H9 (cell line): ENCODE results near the gene DAZAP1. TPM values are rescaled to one million over a fixed set of nuclear protein-coding genes. Genes with fewer than 3 reads are reported as not detected.
A peak's percentile ranks its signal among the peaks of the same experiment; 100 is the strongest.

ENCODE experiments used
- DNase-seq: peaks from one replicate; pipeline ENCODE4 v3.0.0-alpha.2; 2017
- H2AFZ ChIP-seq: one replicate; pipeline ENCODE4 v1.6.1; 2013; ENCODE audit warnings: mild to moderate bottlenecking, low read length, control low read depth, moderate library complexity
- H2AK5ac ChIP-seq: 2 replicates; pipeline ENCODE4 v1.6.1; 2013; ENCODE audit warnings: low read length, control low read depth, mixed read lengths; ENCODE audit not compliant: insufficient read length
- H2BK120ac ChIP-seq: one replicate; pipeline ENCODE4 v1.6.1; 2013; ENCODE audit warnings: low read depth, mild to moderate bottlenecking, low read length, control low read depth, inconsistent platforms; ENCODE audit not compliant: poor library complexity, severe bottlenecking
- H2BK12ac ChIP-seq: 2 replicates; pipeline ENCODE4 v1.6.1; 2013; ENCODE audit warnings: low read length, control low read depth, mixed read lengths, low read depth; ENCODE audit not compliant: insufficient read length
- H2BK15ac ChIP-seq: 2 replicates; pipeline ENCODE4 v1.6.1; 2013; ENCODE audit warnings: low read depth, low read length, control low read depth
- H2BK20ac ChIP-seq: one replicate; pipeline ENCODE4 v1.6.1; 2013; ENCODE audit warnings: low read depth, mild to moderate bottlenecking, low read length, control low read depth, inconsistent platforms; ENCODE audit not compliant: poor library complexity, severe bottlenecking
- H2BK5ac ChIP-seq: 2 replicates; pipeline ENCODE4 v1.6.1; 2013; ENCODE audit warnings: low read length, control low read depth, mixed read lengths; ENCODE audit not compliant: insufficient read length
- H3K14ac ChIP-seq: 2 replicates; pipeline ENCODE4 v1.6.1; 2013; ENCODE audit warnings: low read length, control low read depth; ENCODE audit not compliant: insufficient read depth
- H3K18ac ChIP-seq: 2 replicates; pipeline ENCODE4 v1.6.1; 2013; ENCODE audit warnings: low read depth, mild to moderate bottlenecking, mixed read lengths, low read length, control low read depth; ENCODE audit not compliant: insufficient read length
- H3K23ac ChIP-seq: 2 replicates; pipeline ENCODE4 v1.6.1; 2013; ENCODE audit warnings: low read length, control low read depth, mixed read lengths, low read depth; ENCODE audit not compliant: insufficient read length
- H3K23me2 ChIP-seq: 2 replicates; pipeline ENCODE4 v1.6.1; 2013; ENCODE audit warnings: low read depth, mild to moderate bottlenecking, mixed read lengths, low read length, control low read depth; ENCODE audit not compliant: insufficient read length, poor library complexity, severe bottlenecking
- H3K27ac ChIP-seq: 2 replicates; pipeline ENCODE4 v1.5.1; 2013; ENCODE audit warnings: low read length, control low read depth, mixed read lengths, low read depth; ENCODE audit not compliant: insufficient read length
- H3K27me3 ChIP-seq: 2 replicates; pipeline ENCODE4 v1.6.1; 2013; ENCODE audit warnings: low read length, control low read depth, inconsistent platforms; ENCODE audit not compliant: insufficient read depth
- H3K4ac ChIP-seq: 2 replicates; pipeline ENCODE4 v1.6.1; 2013; ENCODE audit warnings: low read depth, mild to moderate bottlenecking, control low read depth, inconsistent platforms, low read length, moderate library complexity
- H3K4me1 ChIP-seq: 2 replicates; pipeline ENCODE4 v1.6.1; 2013; ENCODE audit warnings: low read length, control low read depth, inconsistent platforms; ENCODE audit not compliant: insufficient read depth
- H3K4me2 ChIP-seq: 2 replicates; pipeline ENCODE4 v1.6.1; 2013; ENCODE audit warnings: low read length, control low read depth, mixed read lengths; ENCODE audit not compliant: insufficient read length, insufficient read depth
- H3K56ac ChIP-seq: 2 replicates; pipeline ENCODE4 v1.6.1; 2013; ENCODE audit warnings: low read depth, mild to moderate bottlenecking, mixed read lengths, low read length, control low read depth; ENCODE audit not compliant: insufficient read length
- H3K79me1 ChIP-seq: 2 replicates; pipeline ENCODE4 v1.6.1; 2013; ENCODE audit warnings: low read depth, mild to moderate bottlenecking, moderate library complexity, low read length, control low read depth, inconsistent platforms; ENCODE audit not compliant: insufficient read depth, poor library complexity, severe bottlenecking
- H3K79me2 ChIP-seq: 2 replicates; pipeline ENCODE4 v1.6.1; 2013; ENCODE audit warnings: low read length, control low read depth, inconsistent platforms; ENCODE audit not compliant: insufficient read depth
- H3K9ac ChIP-seq: 2 replicates; pipeline ENCODE4 v1.6.1; 2013; ENCODE audit warnings: low read length, control low read depth, mixed read lengths; ENCODE audit not compliant: insufficient read length; ENCODE audit errors: extremely low read depth
- H3K9me3 ChIP-seq: one replicate; pipeline ENCODE4 v1.6.1; 2013; ENCODE audit warnings: low read depth, low read length, inconsistent platforms; ENCODE audit not compliant: control insufficient read depth
- H3T11ph ChIP-seq: one replicate; pipeline ENCODE4 v1.6.1; 2013; ENCODE audit warnings: mild to moderate bottlenecking, low read length, control low read depth, inconsistent platforms
- H4K20me1 ChIP-seq: one replicate; pipeline ENCODE4 v1.6.1; 2013; ENCODE audit not compliant: control insufficient read depth, insufficient read length, insufficient read depth
- H4K5ac ChIP-seq: 2 replicates; pipeline ENCODE4 v1.6.1; 2013; ENCODE audit warnings: low read depth, mild to moderate bottlenecking, mixed read lengths, low read length, control low read depth; ENCODE audit not compliant: insufficient read length
- H4K8ac ChIP-seq: replicated peaks from 2 replicates; pipeline ENCODE4 v1.6.1; 2013; ENCODE audit warnings: low read length, control low read depth, mixed read lengths, low read depth; ENCODE audit not compliant: insufficient read length
- H4K91ac ChIP-seq: 2 replicates; pipeline ENCODE4 v1.6.1; 2013; ENCODE audit warnings: low read depth, mild to moderate bottlenecking, moderate library complexity, mixed read lengths, low read length, control low read depth; ENCODE audit not compliant: insufficient read length
- H3K27ac Mint-ChIP-seq, 3 experiments: 2 replicates in 2 of 3; 3 replicates in 1 of 3; pipeline ENCODE4 v1.8.0; 2020 to 2021; ENCODE audit warnings: mixed read lengths in 3 of 3, mild to moderate bottlenecking in 1 of 3, moderate library complexity in 1 of 3
- H3K27me3 Mint-ChIP-seq: 2 replicates; pipeline ENCODE4 v1.8.0; 2021; ENCODE audit warnings: low read depth, mild to moderate bottlenecking, moderate library complexity, mixed read lengths
- H3K36me3 Mint-ChIP-seq, 3 experiments: 2 replicates in 2 of 3; 3 replicates in 1 of 3; pipeline ENCODE4 v1.8.0; 2020 to 2021; ENCODE audit warnings: low read depth in 3 of 3, mixed read lengths in 3 of 3; ENCODE audit not compliant: insufficient read depth in 1 of 3
- H3K4me1 Mint-ChIP-seq, 2 experiments: 2 replicates each; pipeline ENCODE4 v1.8.0; 2020; ENCODE audit warnings: mixed read lengths in 2 of 2
- H3K4me3 Mint-ChIP-seq, 2 experiments: 2 replicates in 1 of 2; 3 replicates in 1 of 2; pipeline ENCODE4 v1.8.0; 2020 to 2021; ENCODE audit warnings: mild to moderate bottlenecking in 2 of 2, mixed read lengths in 2 of 2, moderate library complexity in 1 of 2
- H3K9me3 Mint-ChIP-seq, 2 experiments: 2 replicates in 1 of 2; 3 replicates in 1 of 2; pipeline ENCODE4 v1.8.0; 2020; ENCODE audit warnings: mild to moderate bottlenecking in 2 of 2, mixed read lengths in 2 of 2, moderate library complexity in 1 of 2
- CTCF ChIP-seq: fragments of 200-600 bp; sonication (generic); conservative IDR thresholded peaks from 3 replicates; pipeline ENCODE4 v1.8.0; 2021; ENCODE audit warnings: antibody characterized with exemption, mild to moderate bottlenecking
- WGBS: extraction: QIAGEN DNeasy Blood & Tissue Kit; methylation state at CpG from one replicate; pipeline ENCODE4 v1.1.7; 2013; ENCODE audit warnings: missing lambda C conversion rate, low lambda C conversion rate, mixed read lengths; ENCODE audit not compliant: insufficient read length; ENCODE audit errors: extremely low coverage; 5-methylcytosine and 5-hydroxymethylcytosine counted together
- total RNA-seq: library from RNA; stranded (reverse); gene quantifications from 2 replicates; pipeline ENCODE4 v1.2.1, GENCODE V29; 2021

Gene DAZAP1
- total RNA-seq, 1 experiment from 2014 or later, result 265 TPM

DNA sequence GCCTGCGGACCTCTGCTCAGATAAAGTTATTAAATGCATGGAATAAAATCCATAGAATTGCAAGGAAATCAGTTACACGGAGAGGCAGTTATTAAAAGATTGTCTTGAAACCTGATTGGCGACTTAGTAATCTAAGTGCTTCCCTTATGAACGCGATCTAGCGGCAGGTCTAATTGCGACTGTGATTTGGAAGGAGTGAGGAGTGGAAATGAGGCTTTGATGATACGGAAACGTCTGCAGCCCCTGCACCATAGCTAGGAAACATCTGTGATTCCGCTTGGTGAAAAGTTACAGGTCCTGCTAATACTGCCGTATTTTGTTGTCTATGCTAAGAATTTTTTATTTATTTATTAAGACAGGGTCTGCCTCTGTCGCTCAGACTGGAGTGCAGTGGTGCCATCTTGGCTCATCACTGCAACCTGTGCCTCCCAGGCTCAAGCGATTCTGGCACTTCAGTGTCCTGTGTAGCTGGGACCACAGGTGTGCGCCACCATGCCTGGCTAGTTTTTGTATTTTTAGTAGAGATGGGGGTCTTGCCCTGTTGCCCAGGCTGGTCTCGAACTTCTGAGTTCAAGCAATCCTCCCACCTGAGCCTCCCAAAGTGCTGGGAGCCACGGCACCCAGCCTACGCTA lies 22.8 kb upstream of the DAZAP1 start:
- no peak for DNase-seq
- Histone ChIP-seq H2AFZ (no peak overlapping the region), H3T11ph (no peak overlapping the region), H3K56ac (no peak overlapping the region), H3K23ac (no peak overlapping the region), H3K79me1 (peaks cover 6% of the 10 kb centered on the region), H3K9ac (peak overlapping the region; percentile 77), H3K4me1 (no peaks in the 10 kb centered on the region), H3K4me2 (peak overlapping the region; percentile 94), H4K8ac (no peak overlapping the region), H2AK5ac (no peak overlapping the region), H4K91ac (no peak overlapping the region), H3K9me3 (no peaks in the 10 kb centered on the region), H3K27me3 (no peaks in the 10 kb centered on the region), H3K18ac (no peak overlapping the region), H2BK12ac (no peak overlapping the region), H3K23me2 (peaks cover 6% of the 10 kb centered on the region), H2BK15ac (no peak overlapping the region), H3K27ac (no peak overlapping the region), H3K4ac (no peak overlapping the region), H2BK20ac (no peak overlapping the region), H2BK120ac (no peak overlapping the region), H2BK5ac (no peak overlapping the region), H3K79me2 (peaks cover 3% of the 10 kb centered on the region; the same call in 1 of the 2 replicates), H3K14ac (no peak overlapping the region), H4K20me1 (no peaks in the 10 kb centered on the region), H4K5ac (no peak overlapping the region)
- Mint-ChIP-seq H3K36me3 (peaks cover 12 to 16% (median 13%) of the 10 kb centered on the region in 3 experiments), H3K27ac (peak overlapping the region in 1 of 3 experiments; percentile 45; a peak in 1 of 7 replicates), H3K9me3 (peaks cover 3 to 5% of the 10 kb centered on the region in 2 experiments; a peak in 2 of 5 replicates), H3K4me3 (peak overlapping the region; percentile 77 to 91), H3K27me3 (peaks cover 3% of the 10 kb centered on the region), H3K4me1 (peaks cover 13 to 20% of the 10 kb centered on the region in 2 experiments)
- WGBS, result no CpG with 5 or more reads among the region's 17 CpGs
- no peak for TF ChIP-seq CTCF
